Ovary (tissue), 3 donors: ENCODE data around the gene IL11.

Experiments
- CTCF ChIP-seq, 3 donors: fragments of 450-650 bp in 2 of 3; fragments of 200-600 bp in 1 of 3; IDR thresholded peaks; one replicate each; pipeline versions ENCODE4 v1.5.1 to v1.8.0; 2016 to 2022; ENCODE audit warnings: antibody characterized with exemption in 3 of 3, mild to moderate bottlenecking in 1 of 3
- POLR2A ChIP-seq: fragments of 450-650 bp; IDR thresholded peaks from one replicate; pipeline ENCODE4 v1.6.1; 2017; ENCODE audit warnings: antibody characterized with exemption, mild to moderate bottlenecking, moderate library complexity
- donor health status: DM: no; HTN: no; CAD: no.

DNA sequence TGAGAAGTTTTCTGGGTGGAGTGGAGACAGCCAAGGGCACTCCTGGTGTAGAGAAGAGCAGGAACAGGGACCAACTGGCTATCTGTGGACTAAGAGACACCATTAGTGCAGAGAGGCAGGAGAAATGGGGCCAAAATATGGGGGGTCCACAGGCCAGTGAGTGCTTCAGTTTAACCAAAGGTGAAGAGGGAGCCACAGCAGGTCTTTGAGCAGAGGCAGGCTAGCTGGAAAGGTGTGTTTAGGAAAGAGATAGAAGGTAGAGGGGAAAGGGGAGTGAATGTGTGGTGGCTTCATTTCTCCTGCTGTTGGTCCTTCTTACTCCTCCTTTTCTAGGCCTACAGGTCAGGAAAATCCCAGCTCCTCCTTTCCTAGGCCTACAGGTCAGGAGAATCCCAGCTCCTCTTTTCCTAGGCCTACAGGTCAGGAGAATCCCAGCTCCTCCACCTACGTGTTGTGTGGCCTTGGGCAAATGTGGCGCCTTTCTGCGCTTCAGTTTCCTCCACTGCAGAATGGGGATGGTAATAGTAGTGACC is 12.3 kb upstream of the IL11 start:
- TF ChIP-seq CTCF (IDR thresholded peaks at IDR 0.05) (no peak), POLR2A (no peak)
